Endothelial cell of umbilical vein (primary cell): Measurements from ENCODE around the gene FANCI. TPM values are rescaled to one million over a fixed set of nuclear protein-coding genes. Genes with fewer than 3 reads are reported as not detected.

Experiments
- BruUV-seq: library from RNA; stranded (reverse); fragments of 400-500 nt; replicated peaks from 2 replicates; lab custom pipeline; 2021; lab: Mats Ljungman, UMichigan
- CTCF ChIA-PET: fragments of 300-600, 350-600 bp; sonication (Branson Sonifier 250); formaldehyde crosslinking; loops from one replicate; lab custom pipeline; 2021; ENCODE audit warnings: antibody characterized with exemption, inconsistent platforms; lab: Charles Lee
- POLR2A ChIA-PET: fragments of 300-600, 350-600 bp; sonication (Branson Sonifier 250); formaldehyde crosslinking; loops from one replicate; lab custom pipeline; 2021; ENCODE audit warnings: antibody characterized with exemption, inconsistent platforms; lab: Charles Lee
- DNase-seq: peaks from one replicate; pipeline ENCODE4 v3.0.0-alpha.2; 2011; ENCODE audit warnings: low read depth, low spot score
- FAIRE-seq: peaks from 2 replicates; lab custom pipeline; 2011; peaks lifted over from hg19 to GRCh38; lab: Jason Lieb, UNC
- H2AFZ ChIP-seq: 2 replicates; pipeline ENCODE4 v1.6.0; 2012; ENCODE audit warnings: low read depth, low read length, control low read depth, inconsistent platforms
- H3K27ac ChIP-seq: 2 replicates; pipeline ENCODE4 v1.5.1; 2011; ENCODE audit warnings: low read depth, mild to moderate bottlenecking, control low read depth, low read length, moderate library complexity; ENCODE audit not compliant: insufficient read depth
- H3K27me3 ChIP-seq, 2 experiments: 2 replicates each; pipeline versions ENCODE4 v1.6.0 to v1.6.1; 2011; ENCODE audit warnings: low read length in 2 of 2, mixed read lengths in 1 of 2; ENCODE audit not compliant: control insufficient read depth in 2 of 2, insufficient read depth in 2 of 2
- H3K36me3 ChIP-seq, 2 experiments: 2 replicates in 1 of 2; 3 replicates in 1 of 2; pipeline ENCODE4 v1.5.1; 2011; ENCODE audit warnings: low read length in 2 of 2, mild to moderate bottlenecking in 1 of 2, moderate library complexity in 1 of 2; ENCODE audit not compliant: control insufficient read depth in 2 of 2, insufficient read depth in 2 of 2; ENCODE audit errors: extremely low read depth in 1 of 2
- H3K4me1 ChIP-seq: 3 replicates; pipeline ENCODE4 v1.5.1; 2011; ENCODE audit warnings: mild to moderate bottlenecking, low read length; ENCODE audit not compliant: control insufficient read depth, insufficient read depth; ENCODE audit errors: extremely low read depth
- H3K4me2 ChIP-seq: 2 replicates; pipeline ENCODE4 v1.6.1; 2011; ENCODE audit warnings: low read length, control low read depth, mixed read lengths; ENCODE audit not compliant: insufficient read depth
- H3K4me3 ChIP-seq, 3 experiments: fragments of 200-600 bp in 1 of 3; sonication (generic), shearing (Covaris generic) in 1 of 3; replicated peaks in 1 of 3; 2 replicates each; pipeline ENCODE4 v1.5.1; 2011 to 2016; ENCODE audit warnings: control low read depth in 3 of 3, low read length in 3 of 3, mild to moderate bottlenecking in 2 of 3, inconsistent platforms in 1 of 3, low read depth in 1 of 3, moderate library complexity in 1 of 3; ENCODE audit not compliant: insufficient read depth in 1 of 3
- H3K79me2 ChIP-seq: 2 replicates; pipeline ENCODE4 v1.6.0; 2012; ENCODE audit warnings: low read length, inconsistent platforms; ENCODE audit not compliant: control insufficient read depth, insufficient read depth
- H3K9ac ChIP-seq: replicated peaks from 2 replicates; pipeline ENCODE3; 2011; ENCODE audit warnings: low read length, control low read depth; ENCODE audit not compliant: insufficient read depth; ENCODE audit errors: extremely low read depth
- H3K9me1 ChIP-seq: replicated peaks from 3 replicates; pipeline ENCODE4 v1.6.0; 2011; ENCODE audit warnings: mild to moderate bottlenecking, low read length; ENCODE audit not compliant: control insufficient read depth, insufficient read depth; ENCODE audit errors: extremely low read depth
- H3K9me3 ChIP-seq: replicated peaks from 2 replicates; pipeline ENCODE4 v1.5.1; 2012; ENCODE audit warnings: low read length, inconsistent platforms; ENCODE audit not compliant: control insufficient read depth, insufficient read depth
- H4K20me1 ChIP-seq: replicated peaks from 2 replicates; pipeline ENCODE3; 2011; ENCODE audit warnings: mild to moderate bottlenecking, low read length; ENCODE audit not compliant: control insufficient read depth, insufficient read depth; ENCODE audit errors: extremely low read depth
- EZH2 ChIP-seq: IDR thresholded peaks from 2 replicates; pipeline ENCODE4 v1.6.1; 2012; ENCODE audit warnings: borderline replicate concordance, low read depth, mild to moderate bottlenecking, moderate library complexity, low read length, inconsistent platforms; ENCODE audit not compliant: severe bottlenecking
- FOS ChIP-seq: IDR thresholded peaks from 2 replicates; pipeline ENCODE4 v1.6.1; 2011; ENCODE audit warnings: mild to moderate bottlenecking, low read length, moderate library complexity, borderline replicate concordance; ENCODE audit not compliant: insufficient read depth
- GATA2 ChIP-seq: IDR thresholded peaks from 2 replicates; pipeline ENCODE4 v1.7.0; 2011; ENCODE audit warnings: low read depth, mild to moderate bottlenecking, moderate library complexity, mixed read lengths, low read length; ENCODE audit not compliant: insufficient read length, insufficient read depth
- JUN ChIP-seq: IDR thresholded peaks from 2 replicates; pipeline ENCODE4 v1.6.1; 2011; ENCODE audit warnings: borderline replicate concordance, low read depth; ENCODE audit not compliant: insufficient read length, insufficient read depth
- MYC ChIP-seq: IDR thresholded peaks from one replicate; pipeline ENCODE4 v1.6.1; 2011; ENCODE audit warnings: mild to moderate bottlenecking, low read depth, low read length
- POLR2A ChIP-seq: IDR thresholded peaks from 2 replicates; pipeline ENCODE4 v1.6.1; 2012; ENCODE audit warnings: low read depth, mild to moderate bottlenecking, control low read depth, low read length
- POLR2AphosphoS5 ChIP-seq: IDR thresholded peaks from 2 replicates; pipeline ENCODE4 v1.6.1; 2012; ENCODE audit warnings: low read depth, mild to moderate bottlenecking, control low read depth, low read length, moderate library complexity; ENCODE audit not compliant: insufficient read depth
- dilution Hi-C: fragments of 300-500 bp; cut with MboI; formaldehyde crosslinking; loops from one replicate; pipeline ENCODE4 v1.15.0; 2019; ENCODE audit warnings: low sequenced_read_pairs; ENCODE audit not compliant: extremely low pct_ligation_motif_present
- intact Hi-C: fragments of 100-400 bp; cut with micrococcal nuclease; formaldehyde crosslinking; loops from one replicate; pipeline ENCODE4 v1.10.0; 2022
- polyA plus RNA-seq, 4 experiments: library from polyadenylated mRNA; depleted of rRNA in 3 of 4; stranded (reverse) in 3 of 4; unstranded in 1 of 4; fragments of >200 nt; gene quantifications; 2 replicates each; pipeline versions ENCODE4 v1.2.1 to v1.2.3, GENCODE V29; 2011 to 2012; ENCODE audit warnings: missing spikeins in 1 of 4
- total RNA-seq: library from RNA; stranded (reverse); gene quantifications from 2 replicates; pipeline ENCODE4 v1.2.3, GENCODE V29; 2021
- TF ChIP-seq, protein P1 (sequence below), 2 donors: IDR thresholded peaks; 1 replicate in 1 of 2; 2 replicates in 1 of 2; pipeline ENCODE4 v1.5.1; 2011; ENCODE audit warnings: low read length in 2 of 2, mild to moderate bottlenecking in 2 of 2, moderate library complexity in 2 of 2, control low read depth in 1 of 2, inconsistent platforms in 1 of 2, low read depth in 1 of 2; ENCODE audit not compliant: insufficient read depth in 1 of 2; ENCODE audit errors: extremely low read depth in 1 of 2
- TF ChIP-seq, protein P2 (sequence below): IDR thresholded peaks from 2 replicates; pipeline ENCODE4 v1.6.1; 2011; ENCODE audit not compliant: insufficient read depth, insufficient read length

The FANCI gene
- total and polyA plus RNA-seq, 2 donors (not counting 3 experiments of a cell fraction or from before 2014, with no cell fraction given): 10.8 to 74.7 TPM

- dilution Hi-C loops: no loop called here
- DNase-seq (no peak), FAIRE-seq (peak; percentile 44)
- Histone ChIP-seq H3K4me2 (peak overlapping the region; percentile 60), H3K27me3 (no peaks in the 10 kb centered on the region), H3K9me3 (no peaks in the 10 kb centered on the region), H3K36me3 (peaks cover 31 to 45% of the 10 kb centered on the region in 2 experiments), H3K4me3 (no peak overlapping the region), H3K9me1 (no peaks in the 10 kb centered on the region), H3K4me1 (peaks cover 28% of the 10 kb centered on the region), H3K27ac (no peak overlapping the region), H3K9ac (no peak overlapping the region), H3K79me2 (peaks cover 52% of the 10 kb centered on the region), H4K20me1 (peaks cover 7% of the 10 kb centered on the region), H2AFZ (no peak overlapping the region)
- no peak for TF ChIP-seq POLR2AphosphoS5
- TF ChIP-seq JUN: no peak
- TF ChIP-seq EZH2: no peak
- TF ChIP-seq FOS: no peak
- TF ChIP-seq, protein P1, sequence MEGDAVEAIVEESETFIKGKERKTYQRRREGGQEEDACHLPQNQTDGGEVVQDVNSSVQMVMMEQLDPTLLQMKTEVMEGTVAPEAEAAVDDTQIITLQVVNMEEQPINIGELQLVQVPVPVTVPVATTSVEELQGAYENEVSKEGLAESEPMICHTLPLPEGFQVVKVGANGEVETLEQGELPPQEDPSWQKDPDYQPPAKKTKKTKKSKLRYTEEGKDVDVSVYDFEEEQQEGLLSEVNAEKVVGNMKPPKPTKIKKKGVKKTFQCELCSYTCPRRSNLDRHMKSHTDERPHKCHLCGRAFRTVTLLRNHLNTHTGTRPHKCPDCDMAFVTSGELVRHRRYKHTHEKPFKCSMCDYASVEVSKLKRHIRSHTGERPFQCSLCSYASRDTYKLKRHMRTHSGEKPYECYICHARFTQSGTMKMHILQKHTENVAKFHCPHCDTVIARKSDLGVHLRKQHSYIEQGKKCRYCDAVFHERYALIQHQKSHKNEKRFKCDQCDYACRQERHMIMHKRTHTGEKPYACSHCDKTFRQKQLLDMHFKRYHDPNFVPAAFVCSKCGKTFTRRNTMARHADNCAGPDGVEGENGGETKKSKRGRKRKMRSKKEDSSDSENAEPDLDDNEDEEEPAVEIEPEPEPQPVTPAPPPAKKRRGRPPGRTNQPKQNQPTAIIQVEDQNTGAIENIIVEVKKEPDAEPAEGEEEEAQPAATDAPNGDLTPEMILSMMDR (IDR thresholded peaks at IDR 0.05; ENCODE audit: extremely low read depth in 1 of 2, insufficient read depth in 1 of 2, low read depth in 1 of 2, low read length in 2 of 2): no peak
- TF ChIP-seq POLR2A: no peak
- TF ChIP-seq GATA2: no peak
- TF ChIP-seq MYC: no peak
- TF ChIP-seq, protein P2, sequence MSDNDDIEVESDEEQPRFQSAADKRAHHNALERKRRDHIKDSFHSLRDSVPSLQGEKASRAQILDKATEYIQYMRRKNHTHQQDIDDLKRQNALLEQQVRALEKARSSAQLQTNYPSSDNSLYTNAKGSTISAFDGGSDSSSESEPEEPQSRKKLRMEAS: no peak
- intact Hi-C loops: loop anchor here (5.0 to 10.0 kb wide), 2 partner anchors 434 to 706 kb away; partner anchors contain the start of genes AEN and HAPLN3
- no TSS peak for BruUV-seq
- POLR2A ChIA-PET: no interaction called here
- CTCF ChIA-PET: interaction anchor here (1.4 to 3.1 kb wide), 2 partner anchors 8 to 14 kb away, joined by 6 to 15 read pairs; no protein-coding TSS in a partner anchor
Observed at GRCh38 chr15:89330881-89331595, 87.3 kb downstream of the FANCI start.
